Glutamatergic neuron (in vitro differentiated cells): ENCODE measurements around the gene NISCH. TPM values are rescaled to one million over a fixed set of nuclear protein-coding genes. Genes with fewer than 3 reads are reported as not detected.

Source experiments
- DNase-seq: peaks from one replicate; pipeline ENCODE4 v3.0.0; 2022
- H3K27ac Mint-ChIP-seq: one replicate; pipeline ENCODE4 v1.8.0; 2020; ENCODE audit warnings: mild to moderate bottlenecking, mixed read lengths, inconsistent platforms; ENCODE audit not compliant: unreplicated experiment
- H3K27me3 Mint-ChIP-seq: one replicate; pipeline ENCODE4 v1.8.0; 2020; ENCODE audit warnings: mild to moderate bottlenecking, moderate library complexity, mixed read lengths, inconsistent platforms; ENCODE audit not compliant: unreplicated experiment
- H3K36me3 Mint-ChIP-seq: one replicate; pipeline ENCODE4 v1.8.0; 2020; ENCODE audit warnings: mild to moderate bottlenecking, mixed read lengths, inconsistent platforms; ENCODE audit not compliant: unreplicated experiment
- H3K4me1 Mint-ChIP-seq: one replicate; pipeline ENCODE4 v1.8.0; 2020; ENCODE audit warnings: mild to moderate bottlenecking, low read depth, mixed read lengths, inconsistent platforms; ENCODE audit not compliant: unreplicated experiment
- H3K4me3 Mint-ChIP-seq: one replicate; pipeline ENCODE4 v1.8.0; 2020; ENCODE audit warnings: mild to moderate bottlenecking, mixed read lengths, inconsistent platforms; ENCODE audit not compliant: unreplicated experiment
- H3K9me3 Mint-ChIP-seq: one replicate; pipeline ENCODE4 v1.8.0; 2020; ENCODE audit warnings: mild to moderate bottlenecking, moderate library complexity, mixed read lengths, inconsistent platforms; ENCODE audit not compliant: unreplicated experiment
- CTCF ChIP-seq: fragments of 200-600 bp; sonication (generic); IDR thresholded peaks from one replicate; pipeline ENCODE4 v1.5.0; 2021; ENCODE audit not compliant: partially characterized antibody, unreplicated experiment
- total RNA-seq: library from RNA; stranded (reverse); fragmentation: NEBNext Ultra II Directional; extraction: Animal tissue kit (Norgen Biotek cat#: 25700); gene quantifications from one replicate; pipeline ENCODE4 v1.2.1, GENCODE V29; 2021; ENCODE audit not compliant: unreplicated experiment

NISCH gene
- total RNA-seq, 1 donor from 2014 or later, result 280 TPM

GRCh38 chr3:52541050-52541449 is 85.6 kb downstream of the NISCH start:
- Mint-ChIP-seq H3K4me1 (peaks cover 26% of the 10 kb centered on the region), H3K36me3 (no peaks in the 10 kb centered on the region), H3K27me3 (peaks cover 7% of the 10 kb centered on the region), H3K9me3 (peaks cover 7% of the 10 kb centered on the region), H3K27ac (no peak overlapping the region), H3K4me3 (no peak overlapping the region)
- no peak for TF ChIP-seq CTCF
- DNase-seq, result no peak

Other genes starting within 250 kb of the NISCH start
- gene TLR9, start 230.0 kb upstream of the NISCH start, total RNA-seq, result 0.37 TPM
- 45.5 TPM for gene TWF2, start 216.4 kb upstream of the NISCH start, total RNA-seq
- gene PPM1M, start 209.8 kb upstream of the NISCH start, total RNA-seq, result 7.8 TPM
- 118 TPM for gene WDR82, start 177.0 kb upstream of the NISCH start, total RNA-seq
- 7.5 TPM for gene GLYCTK, start 167.8 kb upstream of the NISCH start, total RNA-seq
- gene DNAH1, start 139.3 kb upstream of the NISCH start, total RNA-seq, result 8.9 TPM
- gene BAP1, start 45.6 kb upstream of the NISCH start, total RNA-seq, result 130 TPM
- 8.9 TPM for gene PHF7, start 44.9 kb upstream of the NISCH start, total RNA-seq
- 0.59 TPM for gene SEMA3G, start 10.5 kb upstream of the NISCH start, total RNA-seq
- 2.7 TPM for gene TNNC1, start 1.6 kb upstream of the NISCH start, total RNA-seq
- 6.3 TPM for gene STAB1, start 39.7 kb downstream of the NISCH start, total RNA-seq
- gene NT5DC2, start 78.3 kb downstream of the NISCH start, total RNA-seq, result 308 TPM
- gene UQCC5, start 81.0 kb downstream of the NISCH start, total RNA-seq, result 13.7 TPM
- gene PBRM1, start 230.3 kb downstream of the NISCH start, total RNA-seq, result 192 TPM
- 75.2 TPM for gene GNL3, start 230.4 kb downstream of the NISCH start, total RNA-seq